ENCODE measurements around the gene UBE2V1. TPM values are rescaled to one million over a fixed set of nuclear protein-coding genes. Genes with fewer than 3 reads are reported as not detected.
"Not testable (repeated sequence)": the region's sequence is repeated elsewhere in the genome, so short reads cannot be mapped to it uniquely, and the experiment has no call there.

Gene UBE2V1
- total RNA-seq, 2 donors from 2014 or later, result 150 to 176 TPM

- Mint-ChIP-seq H3K9me3 (no peaks in the 10 kb centered on the region), H3K4me1 (ENCODE audit: low read depth) (peaks cover 6% of the 10 kb centered on the region), H3K36me3 (ENCODE audit: insufficient read depth in 2 of 2) (no peaks in the 10 kb centered on the region), H3K4me3 (peak overlapping the region in 1 of 2 donors; percentile 29), H3K27ac (no peak overlapping the region), H3K27me3 (ENCODE audit: low read depth) (no peaks in the 10 kb centered on the region)
- DNase-seq, result peak in 1 of 2 donors; percentile 10
- no peak for ATAC-seq (replicated peaks in 1 of 2)
Observed at GRCh38 chr20:50070361-50070760, 42.6 kb downstream of the UBE2V1 start.

- no peak overlapping the region for H3K27ac Mint-ChIP-seq
- H3K27me3 Mint-ChIP-seq (ENCODE audit: low read depth), result no peaks in the 10 kb centered on the region
- no peaks in the 10 kb centered on the region for H3K36me3 Mint-ChIP-seq (ENCODE audit: insufficient read depth in 2 of 2)
- H3K9me3 Mint-ChIP-seq, result no peaks in the 10 kb centered on the region
- no peak for DNase-seq
- no peak overlapping the region for H3K4me3 Mint-ChIP-seq
- H3K4me1 Mint-ChIP-seq (ENCODE audit: low read depth), result peaks cover 6% of the 10 kb centered on the region
- no peak for ATAC-seq (replicated peaks in 1 of 2)
Observed at GRCh38 chr20:50068041-50068651, 44.8 kb downstream of the UBE2V1 start.

GRCh38 chr20:50067461-50067860 is 45.5 kb downstream of the UBE2V1 start:
- H3K27ac Mint-ChIP-seq, result no peak overlapping the region
- no peaks in the 10 kb centered on the region for H3K27me3 Mint-ChIP-seq (ENCODE audit: low read depth)
- no peak for DNase-seq
- no peaks in the 10 kb centered on the region for H3K9me3 Mint-ChIP-seq
- H3K36me3 Mint-ChIP-seq (ENCODE audit: insufficient read depth in 2 of 2), result no peaks in the 10 kb centered on the region
- no peak overlapping the region for H3K4me3 Mint-ChIP-seq
- H3K4me1 Mint-ChIP-seq (ENCODE audit: low read depth), result peaks cover 6% of the 10 kb centered on the region
- no peak for ATAC-seq (replicated peaks in 1 of 2)

GRCh38 chr20:50067018-50067417 is 45.9 kb downstream of the UBE2V1 start:
- Mint-ChIP-seq H3K4me1 (ENCODE audit: low read depth) (peaks cover 6% of the 10 kb centered on the region), H3K27me3 (ENCODE audit: low read depth) (no peaks in the 10 kb centered on the region), H3K27ac (no peak overlapping the region), H3K4me3 (no peak overlapping the region), H3K36me3 (ENCODE audit: insufficient read depth in 2 of 2) (no peaks in the 10 kb centered on the region), H3K9me3 (no peaks in the 10 kb centered on the region)
- DNase-seq (no peak), ATAC-seq (replicated peaks in 1 of 2) (no peak)

- Mint-ChIP-seq H3K9me3 (no peaks in the 10 kb centered on the region), H3K27ac (no peak overlapping the region), H3K4me3 (no peak overlapping the region), H3K27me3 (ENCODE audit: low read depth) (no peaks in the 10 kb centered on the region), H3K4me1 (ENCODE audit: low read depth) (peaks cover 2% of the 10 kb centered on the region), H3K36me3 (ENCODE audit: insufficient read depth in 2 of 2) (no peaks in the 10 kb centered on the region)
- ATAC-seq (replicated peaks in 1 of 2) (no peak), DNase-seq (no peak)
Observed at GRCh38 chr20:50066161-50066834, 46.7 kb downstream of the UBE2V1 start.

GRCh38 chr20:50065325-50065615 is 47.7 kb downstream of the UBE2V1 start:
- Mint-ChIP-seq H3K4me1 (ENCODE audit: low read depth) (no peaks in the 10 kb centered on the region), H3K4me3 (no peak overlapping the region), H3K9me3 (no peaks in the 10 kb centered on the region), H3K27ac (no peak overlapping the region), H3K36me3 (ENCODE audit: insufficient read depth in 2 of 2) (no peaks in the 10 kb centered on the region), H3K27me3 (ENCODE audit: low read depth) (no peaks in the 10 kb centered on the region)
- no peak for ATAC-seq (replicated peaks in 1 of 2)
- DNase-seq, result no peak

GRCh38 chr20:50063763-50064162 is 49.2 kb downstream of the UBE2V1 start:
- not testable (repeated sequence) for H3K36me3 Mint-ChIP-seq (ENCODE audit: insufficient read depth in 2 of 2); H3K27ac Mint-ChIP-seq; DNase-seq; ATAC-seq (replicated peaks in 1 of 2); H3K27me3 Mint-ChIP-seq (ENCODE audit: low read depth); H3K4me1 Mint-ChIP-seq (ENCODE audit: low read depth); H3K4me3 Mint-ChIP-seq; H3K9me3 Mint-ChIP-seq

GRCh38 chr20:50062006-50062838 is 50.7 kb downstream of the UBE2V1 start:
- no peak for DNase-seq
- Mint-ChIP-seq H3K4me3 (no peak overlapping the region), H3K4me1 (ENCODE audit: low read depth) (no peaks in the 10 kb centered on the region), H3K27ac (no peak overlapping the region), H3K9me3 (no peaks in the 10 kb centered on the region), H3K27me3 (ENCODE audit: low read depth) (no peaks in the 10 kb centered on the region), H3K36me3 (ENCODE audit: insufficient read depth in 2 of 2) (no peaks in the 10 kb centered on the region)
- ATAC-seq (replicated peaks in 1 of 2), result no peak

- no peaks in the 10 kb centered on the region for H3K4me1 Mint-ChIP-seq (ENCODE audit: low read depth)
- ATAC-seq (replicated peaks in 1 of 2) (no peak), DNase-seq (no peak)
- no peak overlapping the region for H3K4me3 Mint-ChIP-seq
- no peaks in the 10 kb centered on the region for H3K27me3 Mint-ChIP-seq (ENCODE audit: low read depth)
- H3K27ac Mint-ChIP-seq, result no peak overlapping the region
- no peaks in the 10 kb centered on the region for H3K36me3 Mint-ChIP-seq (ENCODE audit: insufficient read depth in 2 of 2)
- no peaks in the 10 kb centered on the region for H3K9me3 Mint-ChIP-seq
Observed at GRCh38 chr20:50061151-50062005, 51.6 kb downstream of the UBE2V1 start.

GRCh38 chr20:50058662-50059402 is 54.1 kb downstream of the UBE2V1 start:
- no peaks in the 10 kb centered on the region for H3K4me1 Mint-ChIP-seq (ENCODE audit: low read depth)
- ATAC-seq (replicated peaks in 1 of 2) (no peak), DNase-seq (no peak)
- H3K36me3 Mint-ChIP-seq (ENCODE audit: insufficient read depth in 2 of 2), result no peaks in the 10 kb centered on the region
- no peaks in the 10 kb centered on the region for H3K27me3 Mint-ChIP-seq (ENCODE audit: low read depth)
- H3K27ac Mint-ChIP-seq, result no peak overlapping the region
- H3K9me3 Mint-ChIP-seq, result no peaks in the 10 kb centered on the region
- H3K4me3 Mint-ChIP-seq, result no peak overlapping the region

- no peaks in the 10 kb centered on the region for H3K9me3 Mint-ChIP-seq
- H3K4me3 Mint-ChIP-seq, result no peak overlapping the region
- no peaks in the 10 kb centered on the region for H3K36me3 Mint-ChIP-seq (ENCODE audit: insufficient read depth in 2 of 2)
- no peaks in the 10 kb centered on the region for H3K27me3 Mint-ChIP-seq (ENCODE audit: low read depth)
- ATAC-seq (replicated peaks in 1 of 2), result no peak
- no peak for DNase-seq
- no peaks in the 10 kb centered on the region for H3K4me1 Mint-ChIP-seq (ENCODE audit: low read depth)
- H3K27ac Mint-ChIP-seq, result no peak overlapping the region
Observed at GRCh38 chr20:50057714-50058053, 55.3 kb downstream of the UBE2V1 start.

- Mint-ChIP-seq H3K36me3 (ENCODE audit: insufficient read depth in 2 of 2) (no peaks in the 10 kb centered on the region), H3K27ac (no peak overlapping the region), H3K27me3 (ENCODE audit: low read depth) (no peaks in the 10 kb centered on the region), H3K4me1 (ENCODE audit: low read depth) (no peaks in the 10 kb centered on the region), H3K4me3 (no peak overlapping the region), H3K9me3 (no peaks in the 10 kb centered on the region)
- ATAC-seq (replicated peaks in 1 of 2) (no peak), DNase-seq (no peak)
Observed at GRCh38 chr20:50056951-50057713, 55.8 kb downstream of the UBE2V1 start.
